Gastrocnemius medialis (tissue), 4 donors: ENCODE measurements around the gene CCDC171. TPM values are rescaled to one million over a fixed set of nuclear protein-coding genes. Genes with fewer than 3 reads are reported as not detected.

Source experiments
- ATAC-seq, 2 donors: fragments of 150-250 bp; one replicate each; pipeline ENCODE4 v1.9.1; 2016
- DNase-seq, 2 donors: peaks; one replicate each; pipeline ENCODE4 v3.0.0-alpha.2; 2019
- H3K27ac ChIP-seq, 4 donors: fragments of 200-600 bp; sonication (generic); 1 replicate in 1 of 4; 2 replicates in 3 of 4; pipeline ENCODE4 v1.5.1; 2016 to 2018; ENCODE audit warnings: mild to moderate bottlenecking in 2 of 4, moderate library complexity in 1 of 4
- H3K27me3 ChIP-seq, 3 donors: fragments of 200-600 bp; sonication (generic) in 2 of 3; 1 replicate in 1 of 3; 2 replicates in 2 of 3; pipeline versions ENCODE4 v1.5.1 to v1.6.0; 2016 to 2019; ENCODE audit warnings: mild to moderate bottlenecking in 1 of 3, moderate library complexity in 1 of 3
- H3K36me3 ChIP-seq, 2 donors: fragments of 200-600 bp; sonication (generic) in 1 of 2; one replicate each; pipeline ENCODE4 v1.5.1; 2017 to 2018
- H3K4me1 ChIP-seq, 2 donors: fragments of 200-600 bp; sonication (generic) in 1 of 2; one replicate each; pipeline ENCODE4 v1.5.1; 2016 to 2017; ENCODE audit warnings: mild to moderate bottlenecking in 2 of 2
- H3K4me3 ChIP-seq, 4 donors: fragments of 200-600 bp; sonication (generic) in 3 of 4; 1 replicate in 1 of 4; 2 replicates in 3 of 4; pipeline ENCODE4 v1.5.1; 2016 to 2019; ENCODE audit warnings: mild to moderate bottlenecking in 2 of 4
- H3K9me3 ChIP-seq, 3 donors: fragments of 200-600 bp; sonication (generic) in 2 of 3; 1 replicate in 1 of 3; 2 replicates in 2 of 3; pipeline ENCODE4 v1.5.1; 2016 to 2019
- POLR2A ChIP-seq, 2 donors: fragments of 450-650 bp; IDR thresholded peaks; one replicate each; pipeline ENCODE4 v1.6.1; 2017; ENCODE audit warnings: antibody characterized with exemption in 2 of 2, mild to moderate bottlenecking in 2 of 2, moderate library complexity in 2 of 2
- in situ Hi-C, 4 donors: fragments of 200-750 bp; cut with MboI; loops; one replicate each; pipeline versions ENCODE4 v1.15.0 to v1.8.0; 2017; ENCODE audit warnings: low sequenced_read_pairs in 4 of 4
- intact Hi-C: fragments of 100-400 bp; cut with DNase I; formaldehyde crosslinking; loops from one replicate; pipeline ENCODE4 v1.15.1; 2023; ENCODE audit warnings: low total_unique reads
- total RNA-seq, 4 donors: library from RNA; depleted of rRNA; stranded (reverse); fragments of >200 nt; gene quantifications; one replicate each; pipeline versions ENCODE4 v1.1.0 to v1.2.3, GENCODE V29; 2016
- TF ChIP-seq, protein P1 (sequence below), 5 experiments: fragments of 450-650 bp in 3 of 5; fragments of 200-600 bp in 2 of 5; sonication (generic) in 2 of 5; IDR thresholded peaks in 4 of 5; conservative IDR thresholded peaks in 1 of 5; 1 replicate in 4 of 5; 2 replicates in 1 of 5; pipeline ENCODE4 v1.5.1; 2016 to 2019; ENCODE audit warnings: antibody characterized with exemption in 5 of 5, mild to moderate bottlenecking in 3 of 5, moderate library complexity in 3 of 5

CCDC171 gene
- total RNA-seq, 4 donors from 2014 or later, result 0.61 to 1.7 (median 1.3) TPM

DNA sequence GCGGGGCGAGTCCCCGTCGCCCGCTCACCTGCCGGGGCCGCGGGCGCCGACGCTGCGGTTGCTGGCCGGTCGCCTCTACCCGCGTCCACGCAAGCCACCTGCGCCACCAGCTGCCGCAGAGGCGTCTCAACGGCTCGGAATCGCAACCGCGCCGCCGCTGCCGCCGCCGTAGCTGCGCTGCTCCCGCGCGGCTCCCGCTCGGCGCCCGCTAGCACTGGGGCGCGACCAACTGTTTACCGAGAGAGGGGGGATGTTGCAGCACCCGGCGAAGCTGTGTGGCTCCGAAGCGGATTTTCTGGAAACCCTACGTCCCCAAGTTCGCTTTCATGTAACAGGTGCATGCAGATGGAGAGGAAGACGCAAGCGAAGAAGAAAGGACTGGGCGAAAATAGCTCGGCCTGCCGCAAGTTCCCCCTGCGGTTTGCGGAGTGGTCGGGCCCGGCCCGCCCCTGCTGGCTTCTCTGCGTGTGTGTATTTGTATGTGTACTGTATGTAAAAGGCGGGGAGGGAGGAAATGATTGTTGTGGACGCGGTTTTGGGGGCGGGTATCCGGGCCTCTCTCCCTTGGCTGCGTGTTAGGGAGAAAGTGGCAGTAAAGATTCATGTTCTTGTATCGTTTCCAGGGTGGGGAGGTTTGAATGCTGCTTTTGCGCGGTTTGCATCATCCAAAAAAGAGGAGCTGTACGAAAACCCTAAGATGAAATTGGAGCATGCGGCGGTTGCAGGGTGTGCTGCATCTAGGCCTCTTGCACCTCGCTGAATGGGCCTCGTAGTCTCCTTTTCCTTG lies 41.9 kb upstream of the CCDC171 start, which contains the start of gene PSIP1:
PSIP1 (minus strand) TSS at position 182 of the 787 bp plus-strand sequence. CDS start 782 bp downstream, outside the sequence.
- Histone ChIP-seq H3K4me3 (peak within 1 kb of the TSS; percentile 74 to 92 (median 86)), H3K9me3 (no peaks in the 10 kb centered on the region), H3K4me1 (peaks cover 5 to 18% of the 10 kb centered on the region in 2 donors), H3K27ac (peak within 1 kb of the TSS; percentile 75 to 92 (median 89)), H3K36me3 (peaks cover 0 to 5% of the 10 kb centered on the region in 2 donors), H3K27me3 (no peaks in the 10 kb centered on the region)
- DNase-seq, result peak; percentile 32 to 52
- TF ChIP-seq POLR2A (IDR thresholded peaks at IDR 0.05), result peak; percentile 36 to 46
- TF ChIP-seq, protein P1, sequence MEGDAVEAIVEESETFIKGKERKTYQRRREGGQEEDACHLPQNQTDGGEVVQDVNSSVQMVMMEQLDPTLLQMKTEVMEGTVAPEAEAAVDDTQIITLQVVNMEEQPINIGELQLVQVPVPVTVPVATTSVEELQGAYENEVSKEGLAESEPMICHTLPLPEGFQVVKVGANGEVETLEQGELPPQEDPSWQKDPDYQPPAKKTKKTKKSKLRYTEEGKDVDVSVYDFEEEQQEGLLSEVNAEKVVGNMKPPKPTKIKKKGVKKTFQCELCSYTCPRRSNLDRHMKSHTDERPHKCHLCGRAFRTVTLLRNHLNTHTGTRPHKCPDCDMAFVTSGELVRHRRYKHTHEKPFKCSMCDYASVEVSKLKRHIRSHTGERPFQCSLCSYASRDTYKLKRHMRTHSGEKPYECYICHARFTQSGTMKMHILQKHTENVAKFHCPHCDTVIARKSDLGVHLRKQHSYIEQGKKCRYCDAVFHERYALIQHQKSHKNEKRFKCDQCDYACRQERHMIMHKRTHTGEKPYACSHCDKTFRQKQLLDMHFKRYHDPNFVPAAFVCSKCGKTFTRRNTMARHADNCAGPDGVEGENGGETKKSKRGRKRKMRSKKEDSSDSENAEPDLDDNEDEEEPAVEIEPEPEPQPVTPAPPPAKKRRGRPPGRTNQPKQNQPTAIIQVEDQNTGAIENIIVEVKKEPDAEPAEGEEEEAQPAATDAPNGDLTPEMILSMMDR (IDR thresholded peaks at IDR 0.05 in 4 of 5, conservative IDR thresholded peaks at IDR 0.05 in 1 of 5), result peak in 4 of 5 experiments; percentile 6 to 31 (median 21)
- in situ Hi-C loops, result no loop called here
- ATAC-seq, result peak; percentile 92
- intact Hi-C loops, result loop anchor here (1.0 to 5.0 kb wide), 3 partner anchors 41 to 204 kb away; partner anchors contain the start of genes SNAPC3 and TTC39B

DNA sequence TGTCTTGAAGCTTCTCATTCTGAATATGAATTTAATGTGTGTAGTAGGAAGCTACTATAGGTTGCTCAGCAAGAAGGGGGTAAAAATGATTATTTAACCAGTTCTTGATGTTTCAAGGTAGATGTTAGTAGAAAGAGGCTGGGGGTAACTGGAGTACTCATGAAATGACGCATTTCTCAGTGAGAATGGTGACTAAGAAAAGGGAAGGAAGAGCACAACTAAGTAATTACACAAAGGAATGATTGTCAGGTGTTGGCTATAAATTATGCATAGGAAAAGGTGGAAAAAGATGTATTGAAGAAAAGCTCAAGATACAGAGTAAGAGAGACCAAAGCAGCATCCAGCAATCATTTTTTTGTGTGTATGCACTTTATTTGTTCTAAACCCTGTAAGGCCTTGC lies 40.6 kb upstream of the CCDC171 start:
- no peak for ATAC-seq
- intact Hi-C loops, result loop anchor here (5.0 kb wide), 1 partner anchor 205 kb away; the partner anchor contains the start of gene TTC39B

GRCh38 chr9:15512889-15513288 lies 40.0 kb upstream of the CCDC171 start:
- DNase-seq (no peak), ATAC-seq (no peak)
- no peaks in the 10 kb centered on the region for H3K36me3 ChIP-seq
- intact Hi-C loops, result loop anchor here (5.0 kb wide), 1 partner anchor 206 kb away; the partner anchor contains the start of gene TTC39B
- in situ Hi-C loops, result no loop called here
- H3K27ac ChIP-seq, result no peak overlapping the region
- H3K4me1 ChIP-seq, result peaks cover 5 to 18% of the 10 kb centered on the region in 2 donors
- H3K4me3 ChIP-seq, result no peak overlapping the region
- TF ChIP-seq, protein P1 (IDR thresholded peaks at IDR 0.05 in 4 of 5, conservative IDR thresholded peaks at IDR 0.05 in 1 of 5), result no peak
- TF ChIP-seq POLR2A (IDR thresholded peaks at IDR 0.05), result no peak
- no peaks in the 10 kb centered on the region for H3K27me3 ChIP-seq
- no peaks in the 10 kb centered on the region for H3K9me3 ChIP-seq

More for the DNA sequence above, 40.6 kb upstream of the CCDC171 start:
- H3K4me1 ChIP-seq, result peaks cover 5 to 18% of the 10 kb centered on the region in 2 donors
- H3K9me3 ChIP-seq, result no peaks in the 10 kb centered on the region
- no peak for DNase-seq
- H3K36me3 ChIP-seq, result no peaks in the 10 kb centered on the region
- no peak overlapping the region for H3K4me3 ChIP-seq
- no peaks in the 10 kb centered on the region for H3K27me3 ChIP-seq
- in situ Hi-C loops, result no loop called here
- no peak for TF ChIP-seq POLR2A (IDR thresholded peaks at IDR 0.05)
- TF ChIP-seq, protein P1 (IDR thresholded peaks at IDR 0.05 in 4 of 5, conservative IDR thresholded peaks at IDR 0.05 in 1 of 5), result no peak
- no peak overlapping the region for H3K27ac ChIP-seq

DNA sequence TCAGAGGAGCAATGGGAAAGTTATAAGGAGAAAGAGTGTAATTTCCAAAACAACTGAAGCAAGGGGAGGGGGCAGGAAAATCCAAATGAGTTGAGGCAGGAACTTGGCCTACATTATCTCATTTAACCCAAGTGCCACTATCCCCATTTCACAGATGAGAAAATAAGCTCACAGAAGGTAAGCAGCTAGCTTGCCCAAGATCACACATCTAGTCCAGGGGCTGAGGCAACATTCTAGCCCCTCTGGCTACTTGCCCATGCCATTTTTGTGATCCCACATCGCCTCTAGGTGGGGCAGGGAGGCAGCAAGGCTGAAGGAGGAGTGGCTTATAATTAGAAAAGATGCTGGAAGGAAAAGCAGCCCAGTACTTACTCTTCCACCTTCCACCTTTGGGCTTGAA lies 39.5 kb upstream of the CCDC171 start:
- ATAC-seq (no peak), DNase-seq (no peak)
- Histone ChIP-seq H3K27me3 (no peaks in the 10 kb centered on the region), H3K4me1 (peaks cover 5 to 18% of the 10 kb centered on the region in 2 donors), H3K36me3 (no peaks in the 10 kb centered on the region), H3K27ac (no peak overlapping the region), H3K9me3 (no peaks in the 10 kb centered on the region), H3K4me3 (no peak overlapping the region)
- in situ Hi-C loops, result no loop called here
- TF ChIP-seq, protein P1 (IDR thresholded peaks at IDR 0.05 in 4 of 5, conservative IDR thresholded peaks at IDR 0.05 in 1 of 5), result no peak
- TF ChIP-seq POLR2A (IDR thresholded peaks at IDR 0.05), result no peak
- intact Hi-C loops, result loop anchor here (5.0 kb wide), 1 partner anchor 206 kb away; the partner anchor contains the start of gene TTC39B
